ENCODE results near the gene CAPZB. TPM values are rescaled to one million over a fixed set of nuclear protein-coding genes. Genes with fewer than 3 reads are reported as not detected.
"Not testable (repeated sequence)": the region's sequence is repeated elsewhere in the genome, so short reads cannot be mapped to it uniquely, and the experiment has no call there.

Gene CAPZB
- total and polyA plus RNA-seq, 12 donors, result 99.7 to 386 (median 164) TPM

DNA sequence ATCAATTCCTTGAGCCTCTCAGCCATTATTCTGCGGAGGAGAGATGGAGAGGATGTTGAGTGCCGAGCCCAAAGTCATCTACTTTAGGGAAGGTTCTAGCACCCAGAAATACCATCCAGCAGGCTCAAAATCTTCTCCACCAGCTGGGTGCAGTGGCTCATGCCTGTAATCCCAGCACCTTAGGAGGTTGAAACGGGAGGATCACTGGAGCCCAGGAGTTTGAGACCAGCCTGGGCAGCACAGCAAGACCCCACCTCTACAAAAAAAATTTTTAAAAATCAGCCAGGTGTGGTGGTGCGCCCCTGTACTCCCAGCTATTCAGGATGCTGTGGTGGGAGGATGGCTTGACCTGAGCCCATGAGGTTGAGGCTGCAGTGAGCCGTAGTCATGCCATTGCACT lies 39.5 kb upstream of the CAPZB start:
- TF ChIP-seq POLR2A (IDR thresholded peaks at IDR 0.05), result no peak
- TF ChIP-seq, protein P1, sequence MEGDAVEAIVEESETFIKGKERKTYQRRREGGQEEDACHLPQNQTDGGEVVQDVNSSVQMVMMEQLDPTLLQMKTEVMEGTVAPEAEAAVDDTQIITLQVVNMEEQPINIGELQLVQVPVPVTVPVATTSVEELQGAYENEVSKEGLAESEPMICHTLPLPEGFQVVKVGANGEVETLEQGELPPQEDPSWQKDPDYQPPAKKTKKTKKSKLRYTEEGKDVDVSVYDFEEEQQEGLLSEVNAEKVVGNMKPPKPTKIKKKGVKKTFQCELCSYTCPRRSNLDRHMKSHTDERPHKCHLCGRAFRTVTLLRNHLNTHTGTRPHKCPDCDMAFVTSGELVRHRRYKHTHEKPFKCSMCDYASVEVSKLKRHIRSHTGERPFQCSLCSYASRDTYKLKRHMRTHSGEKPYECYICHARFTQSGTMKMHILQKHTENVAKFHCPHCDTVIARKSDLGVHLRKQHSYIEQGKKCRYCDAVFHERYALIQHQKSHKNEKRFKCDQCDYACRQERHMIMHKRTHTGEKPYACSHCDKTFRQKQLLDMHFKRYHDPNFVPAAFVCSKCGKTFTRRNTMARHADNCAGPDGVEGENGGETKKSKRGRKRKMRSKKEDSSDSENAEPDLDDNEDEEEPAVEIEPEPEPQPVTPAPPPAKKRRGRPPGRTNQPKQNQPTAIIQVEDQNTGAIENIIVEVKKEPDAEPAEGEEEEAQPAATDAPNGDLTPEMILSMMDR (IDR thresholded peaks at IDR 0.05), result no peak
- intact Hi-C loops (cut with DNase I), result no loop called here
- Histone ChIP-seq H3K36me3 (replicated peaks in 1 of 2) (no peaks in the 10 kb centered on the region), H3K27me3 (no peaks in the 10 kb centered on the region), H3K9me3 (replicated peaks in 1 of 3) (no peaks in the 10 kb centered on the region), H3K27ac (no peak overlapping the region), H3K4me1 (replicated peaks in 1 of 2) (peaks cover 0 to 5% of the 10 kb centered on the region in 2 donors), H3K4me3 (no peak overlapping the region)
- WGBS, 4 donors, result 94 to 96% (median 95%) methylated on average over 5 of the region's 5 CpGs
- no peak for DNase-seq

DNA sequence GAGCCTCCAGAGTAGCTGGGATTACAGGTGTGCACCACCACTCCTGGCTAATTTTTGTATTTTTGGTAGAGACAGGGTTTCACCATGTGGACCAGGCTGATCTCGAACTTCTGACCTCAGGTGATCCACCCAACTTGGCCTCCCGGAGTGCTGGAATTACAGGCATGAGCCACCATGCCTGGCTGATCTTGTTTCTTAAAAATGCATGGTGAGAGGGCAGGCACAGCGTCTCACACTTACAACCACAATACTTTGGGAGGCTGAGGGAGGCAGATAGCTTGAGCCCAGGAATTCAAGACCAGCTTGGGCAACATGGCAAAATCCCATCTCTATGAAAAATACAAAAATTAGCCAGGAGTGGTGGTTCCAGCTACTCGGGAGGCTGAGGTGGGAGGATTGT lies 37.2 kb upstream of the CAPZB start:
- H3K4me3 ChIP-seq; intact Hi-C loops (cut with DNase I); H3K4me1 ChIP-seq (replicated peaks in 1 of 2); H3K9me3 ChIP-seq (replicated peaks in 1 of 3); H3K36me3 ChIP-seq (replicated peaks in 1 of 2); DNase-seq; H3K27me3 ChIP-seq; H3K27ac ChIP-seq: not testable (repeated sequence)
- WGBS, 4 donors, result 68 to 85% (median 83%) methylated on average over 3 to 4 of the region's 4 CpGs

DNA sequence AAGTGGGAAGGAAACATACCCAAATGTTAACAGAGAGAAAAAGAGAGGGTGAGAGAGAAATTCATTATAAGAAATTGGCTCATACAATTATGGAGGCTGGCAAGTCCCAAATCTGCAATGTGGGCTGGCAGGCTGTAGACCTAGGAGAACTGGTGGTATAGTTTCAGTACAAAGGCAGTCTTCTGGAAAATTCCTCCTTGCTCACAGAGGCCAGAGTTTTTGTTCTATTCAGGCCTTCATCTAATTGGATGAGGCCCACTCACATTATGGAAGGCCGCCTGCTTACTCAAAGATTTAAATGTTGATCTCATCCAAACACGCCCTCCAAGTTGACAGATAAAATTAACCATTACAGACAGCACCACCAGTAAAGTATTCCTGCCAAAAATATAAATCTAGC lies 36.1 kb upstream of the CAPZB start:
- Histone ChIP-seq H3K4me1 (replicated peaks in 1 of 2) (peaks cover 0 to 5% of the 10 kb centered on the region in 2 donors), H3K27me3 (no peaks in the 10 kb centered on the region), H3K4me3 (no peak overlapping the region), H3K9me3 (replicated peaks in 1 of 3) (no peaks in the 10 kb centered on the region), H3K36me3 (replicated peaks in 1 of 2) (no peaks in the 10 kb centered on the region), H3K27ac (no peak overlapping the region)
- no peak for DNase-seq
- WGBS, 4 donors, result 82 to 93% (median 87%) methylated on average over 2 of the region's 2 CpGs
- no peak for TF ChIP-seq POLR2A (IDR thresholded peaks at IDR 0.05)
- TF ChIP-seq, protein P1 (IDR thresholded peaks at IDR 0.05), result no peak
- intact Hi-C loops (cut with DNase I), result no loop called here

DNA sequence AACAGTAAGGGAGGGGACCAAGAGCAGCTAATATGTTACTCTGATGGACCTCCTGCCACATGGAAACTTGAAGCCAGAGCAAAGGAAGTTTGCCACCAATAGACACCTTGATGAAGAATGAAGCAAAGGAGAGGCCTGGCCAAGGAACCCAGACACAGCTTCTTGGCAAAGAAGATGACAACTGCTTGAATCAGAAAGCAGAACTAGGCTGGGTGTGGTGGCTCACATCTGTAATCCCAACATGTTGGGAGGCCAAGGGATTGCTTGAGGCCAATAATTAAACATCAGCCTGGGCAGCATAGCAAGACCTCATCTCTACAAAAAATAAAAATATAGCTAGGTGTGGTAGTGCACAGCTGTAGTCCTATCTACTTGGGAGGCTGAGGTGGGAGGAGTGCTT lies 31.7 kb upstream of the CAPZB start:
- Histone ChIP-seq H3K9me3 (replicated peaks in 1 of 3) (no peaks in the 10 kb centered on the region), H3K27ac (no peak overlapping the region), H3K4me3 (no peak overlapping the region), H3K27me3 (no peaks in the 10 kb centered on the region), H3K4me1 (replicated peaks in 1 of 2) (no peaks in the 10 kb centered on the region), H3K36me3 (replicated peaks in 1 of 2) (no peaks in the 10 kb centered on the region)
- intact Hi-C loops (cut with DNase I), result loop anchor here in 1 of 2 donors (10.0 kb wide), 1 partner anchor 138 kb away; no protein-coding TSS in a partner anchor
- TF ChIP-seq, protein P1 (IDR thresholded peaks at IDR 0.05), result no peak
- TF ChIP-seq POLR2A (IDR thresholded peaks at IDR 0.05), result no peak
- no peak for DNase-seq

DNA sequence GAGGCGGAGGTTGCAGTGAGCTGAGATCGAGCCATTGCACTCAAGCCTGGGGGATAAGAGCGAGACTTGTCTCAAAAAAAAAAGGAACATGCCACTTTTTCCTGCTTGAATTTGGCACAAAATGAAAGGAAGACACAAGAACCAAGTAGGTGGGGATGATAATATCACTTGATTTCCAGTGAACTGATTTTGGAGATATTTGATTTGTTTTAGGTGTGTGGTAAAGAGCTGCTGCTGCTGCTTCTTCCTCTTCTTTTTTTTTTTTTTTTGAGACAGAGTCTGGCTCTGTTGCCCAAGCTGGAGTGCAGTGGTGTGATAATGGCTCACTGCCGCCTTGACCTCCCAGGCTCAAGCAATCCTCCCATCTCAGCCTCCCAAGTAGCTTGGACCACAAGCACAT lies 29.9 kb upstream of the CAPZB start:
- WGBS, 4 donors, result 93 to 98% (median 94%) methylated on average over 4 of the region's 4 CpGs
- no peaks in the 10 kb centered on the region for H3K4me1 ChIP-seq (replicated peaks in 1 of 2)
- H3K27me3 ChIP-seq, result no peaks in the 10 kb centered on the region
- no peak for DNase-seq
- intact Hi-C loops (cut with DNase I), result loop anchor here in 1 of 2 donors (10.0 kb wide), 1 partner anchor 140 kb away; no protein-coding TSS in a partner anchor
- H3K27ac ChIP-seq, result no peak overlapping the region
- H3K9me3 ChIP-seq (replicated peaks in 1 of 3), result no peaks in the 10 kb centered on the region
- TF ChIP-seq, protein P1 (IDR thresholded peaks at IDR 0.05), result no peak
- no peak for TF ChIP-seq POLR2A (IDR thresholded peaks at IDR 0.05)
- H3K4me3 ChIP-seq, result no peak overlapping the region
- no peaks in the 10 kb centered on the region for H3K36me3 ChIP-seq (replicated peaks in 1 of 2)

All from adrenal gland (tissue), 12 donors.